GM15510 (cell line): ENCODE measurements around the gene ZBTB9.

ENCODE experiments used
- POLR2A ChIP-seq: IDR thresholded peaks from 3 replicates; pipeline ENCODE4 v1.6.1; 2011; ENCODE audit warnings: borderline replicate concordance; ENCODE audit not compliant: insufficient read length; ENCODE audit errors: extremely low read depth

Gene ZBTB9, protein sequence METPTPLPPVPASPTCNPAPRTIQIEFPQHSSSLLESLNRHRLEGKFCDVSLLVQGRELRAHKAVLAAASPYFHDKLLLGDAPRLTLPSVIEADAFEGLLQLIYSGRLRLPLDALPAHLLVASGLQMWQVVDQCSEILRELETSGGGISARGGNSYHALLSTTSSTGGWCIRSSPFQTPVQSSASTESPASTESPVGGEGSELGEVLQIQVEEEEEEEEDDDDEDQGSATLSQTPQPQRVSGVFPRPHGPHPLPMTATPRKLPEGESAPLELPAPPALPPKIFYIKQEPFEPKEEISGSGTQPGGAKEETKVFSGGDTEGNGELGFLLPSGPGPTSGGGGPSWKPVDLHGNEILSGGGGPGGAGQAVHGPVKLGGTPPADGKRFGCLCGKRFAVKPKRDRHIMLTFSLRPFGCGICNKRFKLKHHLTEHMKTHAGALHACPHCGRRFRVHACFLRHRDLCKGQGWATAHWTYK

DNA sequence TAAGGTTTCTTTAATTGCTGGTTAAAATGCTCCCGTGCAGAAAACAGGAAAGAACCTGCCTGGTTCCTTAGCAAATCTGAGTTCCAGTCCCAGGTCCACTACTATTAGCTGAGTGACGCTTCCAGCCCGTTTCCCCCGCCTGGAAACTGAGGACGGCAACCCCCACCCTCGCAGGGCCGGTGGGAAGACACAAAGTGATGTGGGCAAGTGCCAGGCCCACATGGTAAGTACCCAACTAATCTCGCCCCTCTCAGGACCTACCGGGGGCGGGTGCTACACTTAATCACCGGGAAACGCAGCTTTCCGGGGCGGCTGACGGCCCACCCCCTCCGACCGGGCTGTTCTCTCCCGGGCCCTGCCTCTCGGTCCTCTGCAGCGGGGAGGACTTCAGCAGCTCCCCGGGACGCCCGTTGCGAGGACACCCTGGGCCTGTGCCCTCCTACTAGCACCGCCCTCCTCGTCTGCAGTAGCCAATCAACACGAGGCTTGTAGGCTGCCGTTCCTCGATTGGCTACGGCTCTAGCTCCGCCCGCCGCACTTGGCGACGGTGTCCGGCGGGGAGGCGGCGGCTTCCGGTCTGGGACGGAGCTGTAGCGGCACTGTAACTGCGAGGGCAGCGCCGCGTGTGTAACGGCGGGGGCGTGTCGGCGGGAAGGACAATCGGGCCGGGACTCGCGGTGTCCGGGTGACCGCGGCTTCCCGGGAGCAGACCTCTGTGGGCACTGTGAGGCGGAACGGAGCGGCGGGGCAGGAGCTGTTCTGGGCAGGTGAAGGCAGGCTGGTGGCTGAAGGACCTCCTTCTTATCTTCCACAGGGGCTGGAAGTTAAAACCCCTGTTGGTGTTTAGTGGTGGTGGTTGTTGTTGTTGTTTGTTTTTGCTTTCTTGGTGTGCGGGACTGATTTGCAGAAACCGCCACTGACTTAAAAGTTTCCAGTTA, at the start of gene ZBTB9:
Gene ZBTB9, plus strand, starts transcription at position 568 of the 938 bp plus-strand sequence. CDS start 525 bp downstream, outside the sequence.
- TF ChIP-seq POLR2A: peak; percentile 93

DNA sequence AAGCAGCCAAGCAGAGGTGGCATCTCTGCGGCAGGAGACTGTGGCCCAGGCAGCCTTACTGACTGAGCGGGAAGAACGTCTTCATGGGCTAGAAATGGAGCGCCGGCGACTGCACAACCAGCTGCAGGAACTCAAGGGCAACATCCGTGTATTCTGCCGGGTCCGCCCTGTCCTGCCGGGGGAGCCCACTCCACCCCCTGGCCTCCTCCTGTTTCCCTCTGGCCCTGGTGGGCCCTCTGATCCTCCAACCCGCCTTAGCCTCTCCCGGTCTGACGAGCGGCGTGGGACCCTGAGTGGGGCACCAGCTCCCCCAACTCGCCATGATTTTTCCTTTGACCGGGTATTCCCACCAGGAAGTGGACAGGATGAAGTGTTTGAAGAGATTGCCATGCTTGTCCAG, 49.5 kb upstream of the ZBTB9 start:
- TF ChIP-seq POLR2A: no peak

GRCh38 chr6:33405386-33405940, 48.9 kb upstream of the ZBTB9 start:
- no peak for TF ChIP-seq POLR2A

DNA sequence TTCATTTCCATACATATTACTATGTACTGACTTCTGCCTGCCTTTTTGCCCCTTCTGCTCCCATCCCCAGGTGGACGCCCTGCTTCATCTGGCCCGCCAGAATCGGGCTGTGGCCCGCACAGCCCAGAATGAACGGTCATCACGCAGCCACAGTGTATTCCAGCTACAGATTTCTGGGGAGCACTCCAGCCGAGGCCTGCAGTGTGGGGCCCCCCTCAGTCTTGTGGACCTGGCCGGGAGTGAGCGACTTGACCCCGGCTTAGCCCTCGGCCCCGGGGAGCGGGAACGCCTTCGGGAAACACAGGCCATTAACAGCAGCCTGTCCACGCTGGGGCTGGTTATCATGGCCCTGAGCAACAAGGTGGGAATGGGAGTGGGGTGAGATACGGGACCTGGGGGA, 48.2 kb upstream of the ZBTB9 start:
- TF ChIP-seq POLR2A: no peak

- TF ChIP-seq POLR2A: no peak
Measured at GRCh38 chr6:33407132-33407718, 47.2 kb upstream of the ZBTB9 start.

- TF ChIP-seq POLR2A: peak; percentile 46
Measured at GRCh38 chr6:33410050-33410710, 44.2 kb upstream of the ZBTB9 start.

DNA sequence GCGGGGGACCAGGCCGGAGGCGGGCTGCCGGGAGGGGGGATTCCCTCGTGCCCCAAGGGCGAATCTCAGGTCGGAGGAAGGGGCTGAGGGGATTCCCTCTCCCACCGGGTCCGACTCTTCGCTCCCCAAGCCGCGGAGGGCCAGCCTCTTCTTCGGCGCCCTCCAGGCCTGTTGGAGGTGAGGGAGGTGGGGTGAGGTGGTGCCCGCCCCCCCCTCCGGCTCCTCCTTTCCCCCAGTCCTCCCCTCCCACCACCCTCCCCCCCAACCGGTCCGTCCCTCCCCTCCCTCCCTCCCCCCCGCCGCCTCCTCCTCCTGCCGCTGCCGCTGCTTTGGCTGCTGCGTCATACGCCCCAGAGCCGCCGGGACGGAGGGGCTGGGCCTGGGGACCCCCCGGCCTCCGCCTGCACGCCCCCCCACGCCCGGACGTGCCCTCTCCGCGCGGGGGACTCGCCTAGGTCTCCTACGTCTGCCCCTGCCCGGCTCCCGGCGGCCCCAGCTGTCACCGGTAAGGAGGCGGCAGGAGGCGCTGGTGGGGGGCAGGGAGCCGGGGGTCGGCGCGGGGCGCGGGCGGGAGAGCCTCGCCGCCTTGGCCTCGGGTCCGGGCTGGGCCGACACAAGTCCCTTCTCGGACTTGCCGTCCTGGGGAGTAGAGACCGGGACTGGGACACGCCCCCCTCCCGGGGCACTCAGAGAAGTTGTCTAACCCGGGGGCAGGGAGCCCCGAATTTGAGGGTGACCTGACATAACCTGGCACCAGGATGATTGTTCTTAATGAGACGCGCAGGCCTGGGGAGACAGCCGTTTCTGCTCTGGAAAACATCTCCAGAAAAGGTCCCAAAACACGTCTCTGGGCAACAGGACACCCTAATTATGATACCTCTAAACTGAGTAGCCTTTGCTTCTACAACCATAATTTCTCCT, 43.4 kb upstream of the ZBTB9 start, which contains the start of gene PHF1:
Gene PHF1, plus strand, starts transcription at position 304 of the 921 bp plus-strand sequence. CDS start 1,250 bp downstream, outside the sequence.
- TF ChIP-seq POLR2A: peak; percentile 48

DNA sequence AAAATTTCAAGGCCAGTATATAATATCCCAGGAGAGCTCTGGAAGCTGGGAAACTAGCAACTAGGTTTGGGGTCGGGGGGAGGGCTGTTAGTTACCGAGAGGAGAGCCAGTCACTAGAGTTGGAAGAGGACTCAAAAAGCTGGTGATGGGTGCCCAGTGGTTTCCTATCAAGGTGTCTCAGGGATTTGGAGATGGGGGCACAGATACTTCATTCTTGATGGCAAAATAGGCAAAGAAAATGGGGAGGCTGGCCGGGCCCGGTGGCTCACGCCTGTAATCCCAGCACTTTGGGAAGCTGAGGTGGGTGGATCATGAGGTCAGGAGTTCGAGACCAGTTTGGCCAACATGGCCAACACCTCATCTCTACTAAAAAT, 42.8 kb upstream of the ZBTB9 start:
- TF ChIP-seq POLR2A: no peak

GRCh38 chr6:33412140-33413009, 42.0 kb upstream of the ZBTB9 start:
- TF ChIP-seq POLR2A: no peak

GRCh38 chr6:33413241-33414120, 40.9 kb upstream of the ZBTB9 start:
- TF ChIP-seq POLR2A: no peak

DNA sequence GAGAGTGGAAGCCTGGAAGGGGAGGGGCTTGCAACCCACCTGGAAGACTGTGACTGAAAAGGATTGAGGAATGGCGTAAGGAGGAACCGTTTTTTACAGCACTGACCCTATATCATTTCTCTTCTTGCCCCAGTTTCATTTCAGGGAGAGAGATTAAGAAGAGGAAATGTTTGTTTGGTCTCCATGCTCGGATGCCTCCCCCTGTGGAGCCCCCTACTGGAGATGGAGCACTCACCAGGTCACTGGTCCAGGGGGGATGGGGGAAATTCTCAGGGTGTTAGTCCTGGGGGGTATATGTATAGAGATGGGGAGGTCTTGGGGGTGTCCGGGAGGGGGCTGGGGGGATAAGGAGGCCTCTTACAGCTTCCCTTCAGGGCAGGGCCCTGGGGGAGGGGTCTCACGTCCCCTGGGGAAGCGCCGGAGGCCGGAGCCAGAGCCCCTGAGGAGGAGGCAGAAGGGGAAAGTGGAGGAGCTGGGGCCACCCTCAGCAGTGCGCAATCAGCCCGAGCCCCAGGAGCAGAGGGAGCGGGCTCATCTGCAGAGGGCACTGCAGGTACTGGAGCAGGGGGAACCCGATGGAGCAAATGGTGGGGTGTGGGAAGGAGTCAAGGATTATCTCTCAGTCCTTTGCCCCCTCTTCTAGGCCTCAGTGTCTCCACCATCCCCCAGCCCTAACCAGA, 39.6 kb upstream of the ZBTB9 start:
- no peak for TF ChIP-seq POLR2A
